Panc1 (cell line): ENCODE results near the gene OSGIN1.

Source experiments
- POLR2AphosphoS5 ChIP-seq: IDR thresholded peaks from 2 replicates; pipeline ENCODE4 v1.6.1; 2012; ENCODE audit warnings: mild to moderate bottlenecking, low read depth, low read length, moderate library complexity
- SIN3A ChIP-seq: IDR thresholded peaks from 2 replicates; pipeline ENCODE4 v1.6.1; 2012; ENCODE audit warnings: low read depth, mild to moderate bottlenecking, low read length, moderate library complexity, borderline replicate concordance; ENCODE audit not compliant: insufficient read depth
- TF ChIP-seq, protein P1 (sequence below): fragments of 450-650 bp; IDR thresholded peaks from 2 replicates; pipeline ENCODE4 v1.5.1; 2017; ENCODE audit warnings: mild to moderate bottlenecking

GRCh38 chr16:83930730-83931500 lies 22.1 kb upstream of the OSGIN1 start:
- TF ChIP-seq, protein P1, sequence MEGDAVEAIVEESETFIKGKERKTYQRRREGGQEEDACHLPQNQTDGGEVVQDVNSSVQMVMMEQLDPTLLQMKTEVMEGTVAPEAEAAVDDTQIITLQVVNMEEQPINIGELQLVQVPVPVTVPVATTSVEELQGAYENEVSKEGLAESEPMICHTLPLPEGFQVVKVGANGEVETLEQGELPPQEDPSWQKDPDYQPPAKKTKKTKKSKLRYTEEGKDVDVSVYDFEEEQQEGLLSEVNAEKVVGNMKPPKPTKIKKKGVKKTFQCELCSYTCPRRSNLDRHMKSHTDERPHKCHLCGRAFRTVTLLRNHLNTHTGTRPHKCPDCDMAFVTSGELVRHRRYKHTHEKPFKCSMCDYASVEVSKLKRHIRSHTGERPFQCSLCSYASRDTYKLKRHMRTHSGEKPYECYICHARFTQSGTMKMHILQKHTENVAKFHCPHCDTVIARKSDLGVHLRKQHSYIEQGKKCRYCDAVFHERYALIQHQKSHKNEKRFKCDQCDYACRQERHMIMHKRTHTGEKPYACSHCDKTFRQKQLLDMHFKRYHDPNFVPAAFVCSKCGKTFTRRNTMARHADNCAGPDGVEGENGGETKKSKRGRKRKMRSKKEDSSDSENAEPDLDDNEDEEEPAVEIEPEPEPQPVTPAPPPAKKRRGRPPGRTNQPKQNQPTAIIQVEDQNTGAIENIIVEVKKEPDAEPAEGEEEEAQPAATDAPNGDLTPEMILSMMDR: no peak
- TF ChIP-seq POLR2AphosphoS5 (no peak), SIN3A (no peak)
